B cell (primary cell): ENCODE measurements around the gene CTNNA2. TPM values are rescaled to one million over a fixed set of nuclear protein-coding genes. Genes with fewer than 3 reads are reported as not detected.

Source experiments
- ATAC-seq: fragments of 200-7000 bp; cut with Tn5 transposase; one replicate; pipeline ENCODE4 v1.10.0; 2021; ENCODE audit warnings: low read depth, mild to moderate bottlenecking, moderate number of reproducible peaks, moderate library complexity
- CTCF ChIA-PET: fragments of 350-600 bp; sonication (Branson Sonifier 250); formaldehyde crosslinking; loops from one replicate; lab custom pipeline; 2021; ENCODE audit warnings: antibody characterized with exemption, inconsistent platforms; lab: Charles Lee
- POLR2A ChIA-PET: fragments of 350-600 bp; sonication (Branson Sonifier 250); formaldehyde crosslinking; loops from one replicate; lab custom pipeline; 2021; ENCODE audit warnings: antibody characterized with exemption; lab: Charles Lee
- DNase-seq: peaks from one replicate; pipeline ENCODE4 v3.0.0; 2013
- H2AFZ ChIP-seq: 2 replicates; pipeline ENCODE4 v1.6.1; 2012; ENCODE audit warnings: mild to moderate bottlenecking, low read depth, low read length; ENCODE audit not compliant: insufficient read depth, poor library complexity, severe bottlenecking
- H3K27ac ChIP-seq, 2 donors: 1 replicate in 1 of 2; 2 replicates in 1 of 2; pipeline ENCODE4 v1.5.1; 2012 to 2013; ENCODE audit warnings: low read length in 2 of 2, mild to moderate bottlenecking in 2 of 2, moderate library complexity in 1 of 2
- H3K27me3 ChIP-seq, 4 experiments: fragments of 200-600 bp in 1 of 4; sonication (generic) in 1 of 4; replicated peaks in 1 of 4; 1 replicate in 2 of 4; 2 replicates in 2 of 4; pipeline versions ENCODE4 v1.6.1 to v1.7.0; 2013 to 2016; ENCODE audit warnings: low read length in 3 of 4, mild to moderate bottlenecking in 2 of 4, mixed read lengths in 1 of 4, moderate library complexity in 1 of 4; ENCODE audit not compliant: insufficient read depth in 4 of 4, control insufficient read depth in 3 of 4; ENCODE audit errors: control extremely low read depth in 1 of 4
- H3K36me3 ChIP-seq, 2 experiments: replicated peaks in 1 of 2; 1 replicate in 1 of 2; 2 replicates in 1 of 2; pipeline versions ENCODE4 v1.6.1 to v1.7.1; 2013; ENCODE audit warnings: low read length in 1 of 2; ENCODE audit not compliant: insufficient read depth in 2 of 2, control insufficient read depth in 1 of 2; ENCODE audit errors: control extremely low read depth in 1 of 2, extremely low read depth in 1 of 2
- H3K4me1 ChIP-seq, 2 donors: fragments of 200-600 bp in 1 of 2; sonication (generic) in 1 of 2; 1 replicate in 1 of 2; 2 replicates in 1 of 2; pipeline versions ENCODE4 v1.5.1 to v1.6.1; 2013 to 2017; ENCODE audit warnings: low read length in 2 of 2; ENCODE audit not compliant: control insufficient read depth in 2 of 2, insufficient read depth in 2 of 2
- H3K4me2 ChIP-seq: replicated peaks from 2 replicates; pipeline ENCODE3; 2012; ENCODE audit warnings: mild to moderate bottlenecking, low read depth, low read length; ENCODE audit not compliant: poor library complexity, severe bottlenecking
- H3K4me3 ChIP-seq, 5 experiments: fragments of 200-600 bp in 1 of 5; sonication (generic) in 1 of 5; 1 replicate in 3 of 5; 2 replicates in 2 of 5; pipeline versions ENCODE4 v1.5.1 to v1.7.0; 2011 to 2016; ENCODE audit warnings: low read length in 4 of 5, mild to moderate bottlenecking in 4 of 5, low read depth in 2 of 5, control low read depth in 1 of 5, moderate library complexity in 1 of 5; ENCODE audit not compliant: insufficient read depth in 1 of 5; ENCODE audit errors: control extremely low read depth in 1 of 5, extremely low read depth in 1 of 5
- H3K79me2 ChIP-seq: fragments of 200-600 bp; sonication (generic); one replicate; pipeline ENCODE4 v1.6.0; 2016; ENCODE audit warnings: low read length; ENCODE audit not compliant: control insufficient read depth, insufficient read depth
- H3K9ac ChIP-seq: fragments of 200-600 bp; sonication (generic); 2 replicates; pipeline ENCODE4 v1.6.1; 2017; ENCODE audit warnings: mild to moderate bottlenecking, low read length, moderate library complexity
- H3K9me3 ChIP-seq, 3 donors: one replicate each; pipeline versions ENCODE4 v1.6.1 to v1.7.1; 2013; ENCODE audit warnings: low read length in 2 of 3; ENCODE audit not compliant: control insufficient read depth in 2 of 3, insufficient read depth in 1 of 3; ENCODE audit errors: control extremely low read depth in 1 of 3
- H4K20me1 ChIP-seq: 2 replicates; pipeline ENCODE4 v1.6.0; 2012; ENCODE audit warnings: mild to moderate bottlenecking, low read length; ENCODE audit not compliant: insufficient read depth, control insufficient read depth, poor library complexity, severe bottlenecking
- H3K27ac Mint-ChIP-seq: one replicate; pipeline ENCODE4 v1.8.0; 2021; ENCODE audit warnings: mixed read lengths
- H3K27me3 Mint-ChIP-seq: one replicate; pipeline ENCODE4 v1.8.0; 2021; ENCODE audit warnings: mixed read lengths
- H3K4me1 Mint-ChIP-seq: one replicate; pipeline ENCODE4 v1.8.0; 2021; ENCODE audit warnings: mixed read lengths
- H3K4me3 Mint-ChIP-seq: one replicate; pipeline ENCODE4 v1.8.0; 2021; ENCODE audit warnings: mixed read lengths
- H3K9me3 Mint-ChIP-seq: one replicate; pipeline ENCODE4 v1.8.0; 2022; ENCODE audit warnings: mixed read lengths; ENCODE audit not compliant: insufficient read depth
- EZH2 ChIP-seq: IDR thresholded peaks from 2 replicates; pipeline ENCODE4 v1.6.1; 2012; ENCODE audit warnings: borderline replicate concordance, low read depth, mild to moderate bottlenecking, moderate library complexity, low read length; ENCODE audit not compliant: insufficient read depth, poor library complexity, severe bottlenecking
- WGBS: methylation state at CpG from one replicate; pipeline ENCODE4 v1.1.5; 2013; ENCODE audit warnings: missing lambda C conversion rate; ENCODE audit not compliant: insufficient coverage; 5-methylcytosine and 5-hydroxymethylcytosine counted together
- intact Hi-C: fragments of 100-400 bp; cut with micrococcal nuclease; formaldehyde crosslinking; loops from one replicate; pipeline ENCODE4 v1.10.0; 2022
- polyA plus RNA-seq: library from polyadenylated mRNA; depleted of rRNA; stranded (reverse); fragments of >200 nt; gene quantifications from 2 replicates; pipeline ENCODE4 v1.2.3, GENCODE V29; 2012
- total RNA-seq, 2 donors: library from RNA; stranded (reverse); fragments of 120-200 nt in 1 of 2; gene quantifications; 1 replicate in 1 of 2; 2 replicates in 1 of 2; pipeline versions ENCODE4 v1.2.3 to v1.2.4, GENCODE V29; 2013 to 2022
- TF ChIP-seq, protein P1 (sequence below): fragments of 200-600 bp; IDR thresholded peaks from one replicate; pipeline ENCODE4 v1.8.0; 2022; ENCODE audit warnings: antibody characterized with exemption, mild to moderate bottlenecking

CTNNA2 gene
- total and polyA plus RNA-seq, 2 donors (not counting 1 experiment from before 2014, with no cell fraction given), result not detected

GRCh38 chr2:80128080-80128479 lies 615.2 kb downstream of the CTNNA2 start:
- no peaks in the 10 kb centered on the region for H3K4me1 ChIP-seq
- ChIA-PET CTCF (no interaction called here), POLR2A (no interaction called here)
- ATAC-seq, result no peak
- no peak overlapping the region for H3K4me3 Mint-ChIP-seq
- no peaks in the 10 kb centered on the region for H3K9me3 Mint-ChIP-seq
- H3K27me3 Mint-ChIP-seq, result no peaks in the 10 kb centered on the region
- intact Hi-C loops, result no loop called here
- no peaks in the 10 kb centered on the region for H3K27me3 ChIP-seq
- no peaks in the 10 kb centered on the region for H3K9me3 ChIP-seq
- no peak overlapping the region for H3K27ac Mint-ChIP-seq
- TF ChIP-seq, protein P1, sequence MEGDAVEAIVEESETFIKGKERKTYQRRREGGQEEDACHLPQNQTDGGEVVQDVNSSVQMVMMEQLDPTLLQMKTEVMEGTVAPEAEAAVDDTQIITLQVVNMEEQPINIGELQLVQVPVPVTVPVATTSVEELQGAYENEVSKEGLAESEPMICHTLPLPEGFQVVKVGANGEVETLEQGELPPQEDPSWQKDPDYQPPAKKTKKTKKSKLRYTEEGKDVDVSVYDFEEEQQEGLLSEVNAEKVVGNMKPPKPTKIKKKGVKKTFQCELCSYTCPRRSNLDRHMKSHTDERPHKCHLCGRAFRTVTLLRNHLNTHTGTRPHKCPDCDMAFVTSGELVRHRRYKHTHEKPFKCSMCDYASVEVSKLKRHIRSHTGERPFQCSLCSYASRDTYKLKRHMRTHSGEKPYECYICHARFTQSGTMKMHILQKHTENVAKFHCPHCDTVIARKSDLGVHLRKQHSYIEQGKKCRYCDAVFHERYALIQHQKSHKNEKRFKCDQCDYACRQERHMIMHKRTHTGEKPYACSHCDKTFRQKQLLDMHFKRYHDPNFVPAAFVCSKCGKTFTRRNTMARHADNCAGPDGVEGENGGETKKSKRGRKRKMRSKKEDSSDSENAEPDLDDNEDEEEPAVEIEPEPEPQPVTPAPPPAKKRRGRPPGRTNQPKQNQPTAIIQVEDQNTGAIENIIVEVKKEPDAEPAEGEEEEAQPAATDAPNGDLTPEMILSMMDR, result no peak
- TF ChIP-seq EZH2, result no peak
- 45% methylated on average over 1 of the region's 1 CpG for WGBS
- no peak overlapping the region for H3K4me3 ChIP-seq
- H3K9ac ChIP-seq, result no peak overlapping the region
- H3K27ac ChIP-seq, result no peak overlapping the region
- no peaks in the 10 kb centered on the region for H3K36me3 ChIP-seq
- no peaks in the 10 kb centered on the region for H3K4me1 Mint-ChIP-seq
- no peak overlapping the region for H2AFZ ChIP-seq
- no peaks in the 10 kb centered on the region for H4K20me1 ChIP-seq
- no peaks in the 10 kb centered on the region for H3K79me2 ChIP-seq
- no peak overlapping the region for H3K4me2 ChIP-seq
- no peak for DNase-seq

GRCh38 chr2:80132281-80132680 lies 619.4 kb downstream of the CTNNA2 start:
- no peak overlapping the region for H3K4me3 Mint-ChIP-seq
- WGBS, result no CpG with 5 or more reads among the region's 3 CpGs
- H3K27ac ChIP-seq, result no peak overlapping the region

More at GRCh38 chr2:80132281-80132680, 619.4 kb downstream of the CTNNA2 start:
- ATAC-seq (no peak), DNase-seq (no peak)
- no peak overlapping the region for H3K27ac Mint-ChIP-seq
- Histone ChIP-seq H2AFZ (no peak overlapping the region), H3K79me2 (no peaks in the 10 kb centered on the region), H4K20me1 (no peaks in the 10 kb centered on the region), H3K9me3 (no peaks in the 10 kb centered on the region), H3K4me2 (no peak overlapping the region), H3K36me3 (no peaks in the 10 kb centered on the region), H3K27me3 (no peaks in the 10 kb centered on the region), H3K9ac (no peak overlapping the region), H3K4me3 (no peak overlapping the region), H3K4me1 (no peaks in the 10 kb centered on the region)
- H3K9me3 Mint-ChIP-seq, result peaks cover 5% of the 10 kb centered on the region
- TF ChIP-seq, protein P1, result no peak
- TF ChIP-seq EZH2, result no peak
- CTCF ChIA-PET, result no interaction called here
- no peaks in the 10 kb centered on the region for H3K4me1 Mint-ChIP-seq
- H3K27me3 Mint-ChIP-seq, result no peaks in the 10 kb centered on the region
- intact Hi-C loops, result no loop called here
- POLR2A ChIA-PET, result no interaction called here
